Tibial artery (tissue), 4 donors: Measurements from ENCODE around the gene DNHD1.

Experiments
- DNase-seq, 2 donors: peaks; one replicate each; pipeline ENCODE4 v3.0.0-alpha.2; 2019
- H3K27ac ChIP-seq, 2 donors: fragments of 200-600 bp; sonication (generic) in 1 of 2; 1 replicate in 1 of 2; 2 replicates in 1 of 2; pipeline ENCODE4 v1.5.1; 2018 to 2019; ENCODE audit warnings: mild to moderate bottlenecking in 1 of 2
- H3K27me3 ChIP-seq, 2 donors: fragments of 200-600 bp; sonication (generic) in 1 of 2; one replicate each; pipeline versions ENCODE4 v1.5.1 to v1.6.0; 2016 to 2019
- H3K36me3 ChIP-seq, 3 donors: fragments of 200-600 bp; sonication (generic) in 2 of 3; one replicate each; pipeline ENCODE4 v1.5.1; 2016 to 2019; ENCODE audit warnings: mild to moderate bottlenecking in 2 of 3
- H3K4me1 ChIP-seq, 4 donors: fragments of 200-600 bp; sonication (generic) in 2 of 4; 1 replicate in 3 of 4; 2 replicates in 1 of 4; pipeline ENCODE4 v1.5.1; 2016 to 2019
- H3K4me3 ChIP-seq, 2 donors: fragments of 200-600 bp; sonication (generic) in 1 of 2; 1 replicate in 1 of 2; 2 replicates in 1 of 2; pipeline ENCODE4 v1.5.1; 2018 to 2019; ENCODE audit warnings: mild to moderate bottlenecking in 2 of 2
- H3K9me3 ChIP-seq, 3 donors: fragments of 200-600 bp; sonication (generic) in 1 of 3; one replicate each; pipeline ENCODE4 v1.5.1; 2016 to 2019
- intact Hi-C: fragments of 100-400 bp; cut with DNase I; formaldehyde crosslinking; loops from one replicate; pipeline ENCODE4 v1.15.0; 2023; ENCODE audit warnings: low total_unique reads
- TF ChIP-seq, protein P1 (sequence below), 2 experiments: fragments of 200-600 bp in 1 of 2; fragments of 450-650 bp in 1 of 2; IDR thresholded peaks; one replicate each; pipeline ENCODE4 v1.5.1; 2017 to 2019; ENCODE audit warnings: antibody characterized with exemption in 2 of 2, mild to moderate bottlenecking in 1 of 2, moderate library complexity in 1 of 2

The DNHD1 gene

GRCh38 chr11:6599449-6599848, 102.4 kb downstream of the DNHD1 start:
- Histone ChIP-seq H3K36me3 (peaks cover 25 to 57% (median 33%) of the 10 kb centered on the region in 3 donors), H3K4me1 (peaks cover 0 to 76% (median 51%) of the 10 kb centered on the region in 4 donors), H3K27ac (peak overlapping the region; percentile 56 to 78), H3K27me3 (no peaks in the 10 kb centered on the region), H3K9me3 (no peaks in the 10 kb centered on the region), H3K4me3 (no peak overlapping the region)
- no peak for DNase-seq
- intact Hi-C loops = no loop called here
- TF ChIP-seq, protein P1, sequence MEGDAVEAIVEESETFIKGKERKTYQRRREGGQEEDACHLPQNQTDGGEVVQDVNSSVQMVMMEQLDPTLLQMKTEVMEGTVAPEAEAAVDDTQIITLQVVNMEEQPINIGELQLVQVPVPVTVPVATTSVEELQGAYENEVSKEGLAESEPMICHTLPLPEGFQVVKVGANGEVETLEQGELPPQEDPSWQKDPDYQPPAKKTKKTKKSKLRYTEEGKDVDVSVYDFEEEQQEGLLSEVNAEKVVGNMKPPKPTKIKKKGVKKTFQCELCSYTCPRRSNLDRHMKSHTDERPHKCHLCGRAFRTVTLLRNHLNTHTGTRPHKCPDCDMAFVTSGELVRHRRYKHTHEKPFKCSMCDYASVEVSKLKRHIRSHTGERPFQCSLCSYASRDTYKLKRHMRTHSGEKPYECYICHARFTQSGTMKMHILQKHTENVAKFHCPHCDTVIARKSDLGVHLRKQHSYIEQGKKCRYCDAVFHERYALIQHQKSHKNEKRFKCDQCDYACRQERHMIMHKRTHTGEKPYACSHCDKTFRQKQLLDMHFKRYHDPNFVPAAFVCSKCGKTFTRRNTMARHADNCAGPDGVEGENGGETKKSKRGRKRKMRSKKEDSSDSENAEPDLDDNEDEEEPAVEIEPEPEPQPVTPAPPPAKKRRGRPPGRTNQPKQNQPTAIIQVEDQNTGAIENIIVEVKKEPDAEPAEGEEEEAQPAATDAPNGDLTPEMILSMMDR (IDR thresholded peaks at IDR 0.05) = no peak

DNA sequence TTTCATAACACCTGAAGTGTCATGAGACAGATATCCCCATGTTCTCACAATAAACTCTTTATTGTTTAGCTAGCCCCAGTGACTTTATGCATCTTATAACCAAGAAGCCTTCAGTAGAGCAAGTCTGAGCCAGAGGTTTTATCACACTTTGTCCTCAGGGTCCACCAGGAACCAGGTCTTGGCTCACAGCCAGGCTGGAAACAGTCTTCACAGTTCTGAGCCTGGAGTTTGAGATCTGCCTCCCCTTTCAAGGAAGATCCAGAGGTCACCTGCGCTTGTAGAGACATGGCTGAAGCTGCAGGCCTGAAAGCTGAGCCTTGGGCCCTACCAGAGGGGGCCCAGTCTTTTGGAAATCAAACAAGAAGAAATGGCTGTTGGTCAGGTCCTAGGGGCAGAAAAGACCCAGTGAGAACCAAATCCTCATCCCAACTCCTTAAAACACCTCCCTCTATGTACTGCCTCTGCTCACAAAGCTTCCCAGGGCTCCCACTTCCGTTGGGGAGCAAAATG, 102.9 kb downstream of the DNHD1 start:
- Histone ChIP-seq H3K27me3 (no peaks in the 10 kb centered on the region), H3K4me3 (no peak overlapping the region), H3K4me1 (peaks cover 0 to 74% (median 50%) of the 10 kb centered on the region in 4 donors), H3K27ac (peak overlapping the region; percentile 56 to 78), H3K9me3 (no peaks in the 10 kb centered on the region), H3K36me3 (peaks cover 25 to 53% (median 30%) of the 10 kb centered on the region in 3 donors)
- DNase-seq = no peak
- TF ChIP-seq, protein P1 (IDR thresholded peaks at IDR 0.05) = no peak
- intact Hi-C loops = no loop called here

DNA sequence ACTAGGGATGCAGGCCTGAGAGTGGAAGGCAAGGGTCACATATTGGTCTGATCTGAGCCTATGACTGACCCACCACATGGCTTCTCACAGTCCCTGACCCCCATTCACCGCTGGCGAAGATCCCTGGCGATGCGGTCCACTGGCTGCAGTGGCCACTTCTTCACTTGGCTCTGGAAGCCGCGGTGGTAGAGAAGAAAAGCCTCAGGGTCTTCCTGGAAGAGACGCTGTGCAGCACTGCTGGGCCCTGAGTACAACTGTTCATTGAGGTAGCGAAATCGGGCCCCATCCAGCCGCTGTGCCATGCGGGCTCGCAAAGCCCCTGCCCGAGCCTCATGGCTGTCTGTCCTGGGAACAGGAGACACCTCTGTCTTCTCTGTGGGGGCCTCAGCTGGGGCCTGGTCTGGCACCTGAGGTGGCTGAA, 104.0 kb downstream of the DNHD1 start:
- Histone ChIP-seq H3K27ac (no peak overlapping the region), H3K4me3 (no peak overlapping the region), H3K36me3 (peaks cover 25 to 53% (median 30%) of the 10 kb centered on the region in 3 donors), H3K4me1 (peaks cover 1 to 71% (median 54%) of the 10 kb centered on the region in 4 donors), H3K9me3 (no peaks in the 10 kb centered on the region), H3K27me3 (no peaks in the 10 kb centered on the region)
- TF ChIP-seq, protein P1 (IDR thresholded peaks at IDR 0.05) = no peak
- intact Hi-C loops = no loop called here
- peak in 1 of 2 donors; percentile 63 for DNase-seq

DNA sequence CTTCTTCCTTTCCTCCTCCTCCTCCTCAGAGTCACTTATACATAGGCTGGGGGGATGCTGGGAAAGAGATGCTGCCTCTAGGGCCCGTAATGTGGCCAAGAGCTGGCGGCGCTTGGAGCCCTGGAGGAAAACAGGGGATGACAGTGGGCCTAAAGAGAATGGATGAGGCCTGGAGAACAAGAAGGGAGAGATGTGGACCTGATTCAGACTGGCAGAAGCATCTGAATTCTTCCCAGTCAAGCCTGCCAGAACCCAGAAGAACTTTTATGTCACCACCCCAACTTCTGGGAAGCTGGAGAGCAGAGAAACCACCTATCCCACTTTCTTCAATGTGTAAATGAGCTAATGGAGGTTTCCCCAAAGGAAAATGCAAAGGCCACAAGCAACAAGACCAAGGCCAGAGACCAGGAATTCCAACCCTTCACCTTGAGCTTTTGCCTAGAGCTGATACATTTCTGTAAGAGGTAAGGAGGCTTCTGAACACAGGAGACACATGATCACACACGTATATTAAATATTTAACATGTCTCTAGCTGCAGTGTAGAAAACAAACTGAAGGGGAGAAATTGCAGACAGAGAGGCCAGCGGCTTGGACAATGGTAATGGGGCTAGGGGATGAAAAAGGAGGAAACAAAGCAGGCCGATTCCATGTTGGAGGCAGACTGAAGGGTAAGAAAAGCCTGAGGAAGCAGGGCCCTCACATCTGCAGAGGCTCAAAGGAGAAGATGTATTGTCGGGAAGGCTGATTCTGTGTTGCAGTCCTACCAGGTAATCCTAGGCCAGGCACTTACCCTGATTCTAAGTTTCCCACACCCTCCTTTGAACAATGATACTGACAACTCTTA, 105.2 kb downstream of the DNHD1 start:
- peaks cover 25 to 41% (median 30%) of the 10 kb centered on the region in 3 donors for H3K36me3 ChIP-seq
- H3K9me3 ChIP-seq = no peaks in the 10 kb centered on the region
- intact Hi-C loops = no loop called here
- DNase-seq = no peak
- peaks cover 4 to 71% (median 56%) of the 10 kb centered on the region in 4 donors for H3K4me1 ChIP-seq
- H3K4me3 ChIP-seq = peak overlapping the region; percentile 83 to 96
- H3K27me3 ChIP-seq = no peaks in the 10 kb centered on the region
- TF ChIP-seq, protein P1 (IDR thresholded peaks at IDR 0.05) = no peak
- H3K27ac ChIP-seq = peak overlapping the region; percentile 93 to 98

GRCh38 chr11:6603287-6604080, 106.4 kb downstream of the DNHD1 start, which contains the start of the genes ILK and RRP8:
Gene ILK, plus strand, starts transcription at chr11:6603774. Its CDS starts 498 bp downstream, at chr11:6604272.
Gene RRP8, minus strand, starts transcription at chr11:6603616. Its CDS starts 114 bp downstream, at chr11:6603502.
- H3K4me1 ChIP-seq = peaks cover 4 to 71% (median 58%) of the 10 kb centered on the region in 4 donors
- peak; percentile 90 to 96 for DNase-seq
- H3K4me3 ChIP-seq = peak within 1 kb of the TSS; percentile 83 to 96
- H3K27me3 ChIP-seq = no peaks in the 10 kb centered on the region
- peak within 1 kb of the TSS; percentile 93 to 98 for H3K27ac ChIP-seq
- H3K9me3 ChIP-seq = no peaks in the 10 kb centered on the region
- peaks cover 36 to 39% (median 37%) of the 10 kb centered on the region in 3 donors for H3K36me3 ChIP-seq
- intact Hi-C loops = no loop called here
- TF ChIP-seq, protein P1 (IDR thresholded peaks at IDR 0.05) = peak in 1 of 2 experiments; percentile 26
